ENCODE results near the gene FUS. TPM values are rescaled to one million over a fixed set of nuclear protein-coding genes. Genes with fewer than 3 reads are reported as not detected.
A peak's percentile ranks its signal among the peaks of the same experiment; 100 is the strongest.

The FUS gene
- total RNA-seq, 3 donors from 2014 or later (not counting 1 experiment from before 2014, with no cell fraction given) = 872 to 934 (median 918) TPM

DNA sequence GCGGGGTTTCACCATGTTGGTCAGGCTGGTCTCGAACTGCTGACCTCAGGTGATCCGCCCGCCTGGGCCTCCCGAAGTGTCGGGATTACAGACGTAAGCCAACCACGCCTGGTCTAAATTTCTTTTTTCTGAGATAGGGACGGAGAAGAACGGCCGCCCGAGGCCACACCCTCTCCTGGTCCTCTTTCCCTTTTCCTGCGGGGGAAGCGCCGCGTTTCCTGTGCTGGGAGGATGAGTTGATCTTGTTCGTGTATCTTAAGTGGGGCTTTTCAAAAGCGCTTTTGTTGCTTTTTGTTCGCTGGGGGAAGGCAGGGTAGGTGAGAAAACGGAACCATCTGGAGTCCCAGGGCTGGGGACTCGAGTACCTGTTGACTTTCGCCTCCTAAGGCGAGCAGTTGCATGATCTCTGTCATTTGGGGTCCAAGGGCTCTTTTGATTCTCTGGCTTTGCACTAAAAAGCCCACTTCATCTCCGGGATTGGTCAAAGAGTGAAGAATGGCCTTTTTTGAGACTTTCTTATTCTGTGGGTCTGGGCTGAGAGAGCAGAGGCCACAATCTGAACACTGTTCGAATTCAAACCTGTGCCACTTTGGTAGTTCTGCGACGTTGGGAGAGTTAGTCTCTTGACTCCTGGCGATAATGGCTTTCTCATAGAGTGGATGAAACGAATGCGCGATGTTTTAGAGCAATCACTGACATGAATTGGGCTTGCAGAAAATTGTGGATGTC, 1.3 kb downstream of the FUS start:
- H3K9me3 Mint-ChIP-seq = no peaks in the 10 kb centered on the region
- WGBS (ENCODE audit: insufficient coverage) = 1% methylated on average over 30 of the region's 31 CpGs

DNA sequence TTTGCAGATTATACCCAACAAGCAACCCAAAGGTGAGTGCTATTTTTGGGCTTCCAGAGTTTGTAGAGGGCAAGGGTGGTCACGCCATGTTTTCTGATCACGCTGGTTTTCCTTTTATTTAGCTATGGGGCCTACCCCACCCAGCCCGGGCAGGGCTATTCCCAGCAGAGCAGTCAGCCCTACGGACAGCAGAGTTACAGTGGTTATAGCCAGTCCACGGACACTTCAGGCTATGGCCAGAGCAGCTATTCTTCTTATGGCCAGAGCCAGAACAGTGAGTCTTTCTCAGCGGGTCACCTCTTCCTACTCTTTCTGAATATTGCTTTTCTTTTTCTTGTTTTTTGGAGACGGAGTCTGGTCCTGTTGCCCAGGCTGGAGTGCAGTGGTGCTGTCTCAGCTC, 2.5 kb downstream of the FUS start:
- TF ChIP-seq CTCF (IDR thresholded peaks at IDR 0.05) = no peak
- Mint-ChIP-seq H3K36me3 (peaks cover 30% of the 10 kb centered on the region), H3K27me3 (ENCODE audit: low read depth in 2 of 2) (no peaks in the 10 kb centered on the region), H3K4me3 (peak overlapping the region; percentile 99), H3K9me3 (no peaks in the 10 kb centered on the region), H3K27ac (peak overlapping the region; percentile 99), H3K4me1 (peaks cover 82 to 86% of the 10 kb centered on the region in 2 donors)
- Histone ChIP-seq H3K4me1 (ENCODE audit: control insufficient read depth, insufficient read depth, low read length) (peaks cover 75% of the 10 kb centered on the region), H3K27ac (ENCODE audit: low read length) (no peak overlapping the region), H3K4me3 (ENCODE audit: low read length) (no peak overlapping the region), H3K27me3 (ENCODE audit: control insufficient read depth, insufficient read depth, low read length) (no peaks in the 10 kb centered on the region), H3K9me3 (ENCODE audit: control insufficient read depth, insufficient read depth, low read length) (no peaks in the 10 kb centered on the region), H3K36me3 (ENCODE audit: control insufficient read depth, insufficient read depth, low read length) (peaks cover 51% of the 10 kb centered on the region)
- peak in 1 of 2 donors; percentile 16 for DNase-seq
- intact Hi-C loops (cut with micrococcal nuclease) = loop anchor here (10.0 kb wide), 2 partner anchors 68 to 532 kb away; partner anchors contain the start of gene KAT8
- no peak for ATAC-seq
- 26% methylated on average over 7 of the region's 7 CpGs for WGBS (ENCODE audit: insufficient coverage)

More for the DNA sequence above, 1.3 kb downstream of the FUS start:
- H3K27ac ChIP-seq (ENCODE audit: low read length) = peak overlapping the region; percentile 3
- peaks cover 78% of the 10 kb centered on the region for H3K4me1 ChIP-seq (ENCODE audit: control insufficient read depth, insufficient read depth, low read length)
- no peaks in the 10 kb centered on the region for H3K27me3 ChIP-seq (ENCODE audit: control insufficient read depth, insufficient read depth, low read length)
- intact Hi-C loops (cut with micrococcal nuclease) = loop anchor here (10.0 kb wide), 2 partner anchors 66 to 534 kb away; partner anchors contain the start of gene KAT8
- peak overlapping the region; percentile 89 for H3K4me3 ChIP-seq (ENCODE audit: low read length)
- peaks cover 19% of the 10 kb centered on the region for H3K36me3 Mint-ChIP-seq
- peak overlapping the region; percentile 99 for H3K27ac Mint-ChIP-seq
- no peaks in the 10 kb centered on the region for H3K9me3 ChIP-seq (ENCODE audit: control insufficient read depth, insufficient read depth, low read length)
- no peak for ATAC-seq
- peaks cover 0 to 2% of the 10 kb centered on the region in 2 donors for H3K27me3 Mint-ChIP-seq (ENCODE audit: low read depth in 2 of 2)
- DNase-seq = peak; percentile 29 to 57
- no peak for TF ChIP-seq CTCF (IDR thresholded peaks at IDR 0.05)
- peaks cover 40% of the 10 kb centered on the region for H3K36me3 ChIP-seq (ENCODE audit: control insufficient read depth, insufficient read depth, low read length)
- H3K4me1 Mint-ChIP-seq = peaks cover 77 to 82% of the 10 kb centered on the region in 2 donors
- H3K4me3 Mint-ChIP-seq = peak overlapping the region; percentile 99

DNA sequence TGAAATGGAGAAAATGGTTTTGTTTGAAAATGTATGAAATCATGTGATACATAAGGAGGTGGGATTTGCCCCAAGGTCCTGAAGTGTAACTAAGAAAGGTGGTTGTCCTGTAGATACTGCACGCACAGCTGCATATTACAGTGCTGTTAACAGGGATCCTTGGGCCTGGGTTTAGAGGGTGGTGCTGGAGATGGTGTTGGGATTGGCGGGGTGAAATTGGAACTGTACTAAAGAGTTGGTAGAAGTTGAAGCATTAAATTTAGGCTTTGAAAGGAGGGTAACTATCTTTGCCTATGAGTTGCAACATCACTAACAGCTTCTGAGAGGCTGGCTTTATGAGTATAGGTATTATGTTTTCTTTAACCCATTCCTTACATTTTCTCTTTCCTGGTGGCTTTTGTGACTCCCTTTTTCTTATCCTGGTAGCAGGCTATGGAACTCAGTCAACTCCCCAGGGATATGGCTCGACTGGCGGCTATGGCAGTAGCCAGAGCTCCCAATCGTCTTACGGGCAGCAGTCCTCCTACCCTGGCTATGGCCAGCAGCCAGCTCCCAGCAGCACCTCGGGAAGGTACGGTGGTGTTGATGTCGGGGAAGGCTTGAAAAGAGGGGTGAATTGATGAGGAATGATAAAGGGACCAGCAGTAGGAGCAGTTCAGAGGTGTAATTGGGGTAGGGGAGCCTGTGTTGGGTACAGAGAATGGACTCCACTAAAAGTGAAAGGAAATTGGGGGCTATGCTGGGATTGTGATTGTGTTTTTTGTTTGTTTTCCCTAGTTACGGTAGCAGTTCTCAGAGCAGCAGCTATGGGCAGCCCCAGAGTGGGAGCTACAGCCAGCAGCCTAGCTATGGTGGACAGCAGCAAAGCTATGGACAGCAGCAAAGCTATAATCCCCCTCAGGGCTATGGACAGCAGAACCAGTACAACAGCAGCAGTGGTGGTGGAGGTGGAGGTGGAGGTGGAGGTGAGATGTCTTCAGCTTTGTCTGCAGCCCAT, 3.8 kb downstream of the FUS start:
- Histone ChIP-seq H3K4me3 (ENCODE audit: low read length) (no peak overlapping the region), H3K9me3 (ENCODE audit: control insufficient read depth, insufficient read depth, low read length) (no peaks in the 10 kb centered on the region), H3K27ac (ENCODE audit: low read length) (no peak overlapping the region), H3K4me1 (ENCODE audit: control insufficient read depth, insufficient read depth, low read length) (peaks cover 72% of the 10 kb centered on the region), H3K27me3 (ENCODE audit: control insufficient read depth, insufficient read depth, low read length) (no peaks in the 10 kb centered on the region), H3K36me3 (ENCODE audit: control insufficient read depth, insufficient read depth, low read length) (peaks cover 65% of the 10 kb centered on the region)
- ATAC-seq (no peak), DNase-seq (peak in 1 of 2 donors; percentile 19)
- WGBS (ENCODE audit: insufficient coverage) = 83% methylated on average over 10 of the region's 10 CpGs
- H3K27me3 Mint-ChIP-seq (ENCODE audit: low read depth in 2 of 2) = no peaks in the 10 kb centered on the region
- H3K4me1 Mint-ChIP-seq = peaks cover 89 to 91% of the 10 kb centered on the region in 2 donors
- peak overlapping the region; percentile 99 for H3K4me3 Mint-ChIP-seq
- H3K9me3 Mint-ChIP-seq = no peaks in the 10 kb centered on the region
- peak overlapping the region; percentile 99 for H3K27ac Mint-ChIP-seq
- peaks cover 33% of the 10 kb centered on the region for H3K36me3 Mint-ChIP-seq
- intact Hi-C loops (cut with micrococcal nuclease) = loop anchor here (10.0 kb wide), 2 partner anchors 69 to 531 kb away; partner anchors contain the start of gene KAT8
- TF ChIP-seq CTCF (IDR thresholded peaks at IDR 0.05) = no peak
